ENCODE data around the gene ATXN10.

DNA sequence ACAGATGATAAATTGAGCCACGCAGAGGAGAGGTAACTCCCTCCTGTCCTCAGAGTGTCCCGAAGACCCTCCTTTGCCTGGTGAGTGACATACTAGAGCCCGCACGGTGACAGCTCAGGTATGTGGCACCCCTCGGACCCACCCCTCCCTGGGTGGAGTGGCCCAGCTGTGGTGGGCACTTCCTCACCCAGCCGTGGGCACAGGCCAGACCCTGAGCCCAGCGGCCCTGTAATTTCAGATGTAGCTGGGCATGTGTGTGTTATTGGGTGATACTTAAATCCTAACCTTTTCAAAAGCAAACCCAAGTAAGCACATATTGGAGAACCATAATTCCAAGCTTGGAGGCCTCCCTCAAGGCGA is 212.2 kb downstream of the ATXN10 start:
- TF ChIP-seq, protein P1, sequence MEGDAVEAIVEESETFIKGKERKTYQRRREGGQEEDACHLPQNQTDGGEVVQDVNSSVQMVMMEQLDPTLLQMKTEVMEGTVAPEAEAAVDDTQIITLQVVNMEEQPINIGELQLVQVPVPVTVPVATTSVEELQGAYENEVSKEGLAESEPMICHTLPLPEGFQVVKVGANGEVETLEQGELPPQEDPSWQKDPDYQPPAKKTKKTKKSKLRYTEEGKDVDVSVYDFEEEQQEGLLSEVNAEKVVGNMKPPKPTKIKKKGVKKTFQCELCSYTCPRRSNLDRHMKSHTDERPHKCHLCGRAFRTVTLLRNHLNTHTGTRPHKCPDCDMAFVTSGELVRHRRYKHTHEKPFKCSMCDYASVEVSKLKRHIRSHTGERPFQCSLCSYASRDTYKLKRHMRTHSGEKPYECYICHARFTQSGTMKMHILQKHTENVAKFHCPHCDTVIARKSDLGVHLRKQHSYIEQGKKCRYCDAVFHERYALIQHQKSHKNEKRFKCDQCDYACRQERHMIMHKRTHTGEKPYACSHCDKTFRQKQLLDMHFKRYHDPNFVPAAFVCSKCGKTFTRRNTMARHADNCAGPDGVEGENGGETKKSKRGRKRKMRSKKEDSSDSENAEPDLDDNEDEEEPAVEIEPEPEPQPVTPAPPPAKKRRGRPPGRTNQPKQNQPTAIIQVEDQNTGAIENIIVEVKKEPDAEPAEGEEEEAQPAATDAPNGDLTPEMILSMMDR (IDR thresholded peaks at IDR 0.05; ENCODE audit: low read depth, low read length) = no peak
- TF ChIP-seq EZH2phosphoT487 (IDR thresholded peaks at IDR 0.05; ENCODE audit: low read depth) = no peak

All from OCI-LY3 (cell line).